H1 (cell line): ENCODE results near the gene IL24. TPM values are rescaled to one million over a fixed set of nuclear protein-coding genes. Genes with fewer than 3 reads are reported as not detected.

Experiments
- CTCF ChIA-PET: fragments of 300-600 bp; sonication (Branson Sonifier 250); formaldehyde crosslinking; loops from one replicate; lab custom pipeline; 2021; ENCODE audit not compliant: partially characterized antibody; lab: Charles Lee
- POLR2A ChIA-PET: fragments of 300-600 bp; sonication (Branson Sonifier 250); formaldehyde crosslinking; loops from one replicate; lab custom pipeline; 2021; ENCODE audit warnings: inconsistent platforms; ENCODE audit not compliant: partially characterized antibody; lab: Charles Lee
- DNase-seq, 2 experiments: peaks; one replicate each; pipeline versions ENCODE4 v3.0.0 to v3.0.0-alpha.2; 2010 to 2022; ENCODE audit warnings: low spot score in 2 of 2, low read depth in 1 of 2, mixed read lengths in 1 of 2
- FAIRE-seq: peaks from 2 replicates; lab custom pipeline; 2011; peaks lifted over from hg19 to GRCh38; lab: Jason Lieb, UNC
- H2AFZ ChIP-seq: 2 replicates; pipeline ENCODE4 v1.8.1; 2012; ENCODE audit warnings: low read length, inconsistent platforms
- H2AK5ac ChIP-seq: 2 replicates; pipeline ENCODE4 v1.6.1; 2013; ENCODE audit warnings: low read depth, low read length
- H2BK120ac ChIP-seq: replicated peaks from 2 replicates; pipeline ENCODE3; 2013; ENCODE audit warnings: low read depth, low read length, inconsistent platforms
- H2BK12ac ChIP-seq: 2 replicates; pipeline ENCODE4 v1.6.1; 2013; ENCODE audit warnings: low read depth, low read length
- H2BK15ac ChIP-seq: 2 replicates; pipeline ENCODE4 v1.6.1; 2013; ENCODE audit warnings: low read length
- H2BK20ac ChIP-seq: 2 replicates; pipeline ENCODE4 v1.6.1; 2013; ENCODE audit warnings: low read length
- H2BK5ac ChIP-seq: 2 replicates; pipeline ENCODE4 v1.6.1; 2013; ENCODE audit warnings: low read depth, low read length
- H3K14ac ChIP-seq: 2 replicates; pipeline ENCODE4 v1.6.1; 2013; ENCODE audit warnings: inconsistent platforms; ENCODE audit not compliant: insufficient read length
- H3K18ac ChIP-seq: 2 replicates; pipeline ENCODE4 v1.6.1; 2013; ENCODE audit warnings: low read length; ENCODE audit errors: extremely low read depth
- H3K23ac ChIP-seq: 2 replicates; pipeline ENCODE4 v1.6.1; 2013; ENCODE audit warnings: inconsistent platforms; ENCODE audit not compliant: insufficient read length
- H3K23me2 ChIP-seq: 2 replicates; pipeline ENCODE4 v1.6.1; 2013; ENCODE audit warnings: low read depth, low read length
- H3K27ac ChIP-seq: 2 replicates; pipeline ENCODE4 v1.6.1; 2011; ENCODE audit warnings: low read depth, low read length, inconsistent platforms
- H3K27me3 ChIP-seq, 4 experiments: replicated peaks in 1 of 4; 1 replicate in 1 of 4; 2 replicates in 3 of 4; pipeline versions ENCODE4 v1.6.1 to v1.8.1; 2011 to 2013; ENCODE audit warnings: low read length in 3 of 4, mild to moderate bottlenecking in 3 of 4, inconsistent platforms in 2 of 4, mixed read lengths in 2 of 4, moderate library complexity in 1 of 4; ENCODE audit not compliant: control insufficient read depth in 3 of 4, insufficient read depth in 3 of 4; ENCODE audit errors: extremely low read depth in 1 of 4
- H3K36me3 ChIP-seq, 4 experiments: 2 replicates each; pipeline versions ENCODE4 v1.6.1 to v1.8.1; 2011 to 2013; ENCODE audit warnings: mild to moderate bottlenecking in 4 of 4, low read length in 3 of 4, moderate library complexity in 2 of 4, control low read depth in 1 of 4, inconsistent platforms in 1 of 4; ENCODE audit not compliant: insufficient read depth in 4 of 4, control insufficient read depth in 2 of 4
- H3K4ac ChIP-seq: replicated peaks from 2 replicates; pipeline ENCODE3; 2013; ENCODE audit warnings: low read length, low read depth, mixed read lengths, inconsistent platforms; ENCODE audit not compliant: insufficient read length
- H3K4me1 ChIP-seq, 4 experiments: replicated peaks in 1 of 4; 1 replicate in 1 of 4; 2 replicates in 3 of 4; pipeline versions ENCODE4 v1.6.1 to v1.8.1; 2011 to 2013; ENCODE audit warnings: low read length in 3 of 4, inconsistent platforms in 2 of 4, mixed read lengths in 1 of 4; ENCODE audit not compliant: insufficient read depth in 4 of 4, control insufficient read depth in 3 of 4
- H3K4me2 ChIP-seq, 2 experiments: 2 replicates each; pipeline versions ENCODE4 v1.6.1 to v1.8.1; 2011 to 2013; ENCODE audit warnings: low read depth in 2 of 2, low read length in 2 of 2, control low read depth in 1 of 2, inconsistent platforms in 1 of 2, mild to moderate bottlenecking in 1 of 2; ENCODE audit not compliant: insufficient read depth in 1 of 2
- H3K4me3 ChIP-seq, 4 experiments: fragments of 200-600, 300-600 bp in 1 of 4; sonication (generic), shearing (Covaris generic), sonication (Bioruptor Twin) in 1 of 4; 2 replicates each; pipeline versions ENCODE4 v1.5.1 to v1.8.1; 2011 to 2016; ENCODE audit warnings: low read length in 4 of 4, low read depth in 3 of 4, control low read depth in 2 of 4, inconsistent platforms in 2 of 4, mild to moderate bottlenecking in 2 of 4, mixed read lengths in 1 of 4, moderate library complexity in 1 of 4; ENCODE audit not compliant: insufficient read depth in 2 of 4; ENCODE audit errors: extremely low read depth in 1 of 4
- H3K56ac ChIP-seq: replicated peaks from 2 replicates; pipeline ENCODE3; 2013; ENCODE audit warnings: low read depth, mild to moderate bottlenecking, mixed read lengths, low read length, inconsistent platforms; ENCODE audit not compliant: insufficient read length
- H3K79me1 ChIP-seq: 2 replicates; pipeline ENCODE4 v1.6.1; 2013; ENCODE audit warnings: low read depth, low read length, control low read depth
- H3K79me2 ChIP-seq, 2 experiments: 2 replicates each; pipeline versions ENCODE4 v1.6.1 to v1.8.1; 2012 to 2013; ENCODE audit warnings: low read length in 2 of 2, mild to moderate bottlenecking in 2 of 2, inconsistent platforms in 1 of 2; ENCODE audit not compliant: insufficient read depth in 2 of 2, control insufficient read depth in 1 of 2
- H3K9ac ChIP-seq, 4 experiments: replicated peaks in 1 of 4; 1 replicate in 1 of 4; 2 replicates in 3 of 4; pipeline versions ENCODE4 v1.6.1 to v1.8.1; 2011 to 2013; ENCODE audit warnings: low read depth in 3 of 4, low read length in 3 of 4, control low read depth in 2 of 4, mild to moderate bottlenecking in 2 of 4, moderate library complexity in 2 of 4, inconsistent platforms in 1 of 4; ENCODE audit errors: extremely low read depth in 1 of 4
- H3K9me3 ChIP-seq, 2 experiments: 2 replicates each; pipeline versions ENCODE4 v1.6.1 to v1.8.1; 2012 to 2013; ENCODE audit warnings: mild to moderate bottlenecking in 2 of 2, moderate library complexity in 2 of 2, control low read depth in 1 of 2, inconsistent platforms in 1 of 2, low read depth in 1 of 2, low read length in 1 of 2, mixed read lengths in 1 of 2; ENCODE audit not compliant: insufficient read depth in 2 of 2
- H4K20me1 ChIP-seq, 2 experiments: replicated peaks in 1 of 2; 2 replicates each; pipeline versions ENCODE3 to v1.8.1; 2011 to 2013; ENCODE audit warnings: inconsistent platforms in 2 of 2, low read length in 2 of 2, mild to moderate bottlenecking in 1 of 2; ENCODE audit not compliant: insufficient read depth in 2 of 2, control insufficient read depth in 1 of 2
- H4K5ac ChIP-seq: 2 replicates; pipeline ENCODE4 v1.6.1; 2013; ENCODE audit warnings: low read length, low read depth, mixed read lengths, inconsistent platforms; ENCODE audit not compliant: insufficient read length
- H4K8ac ChIP-seq: 2 replicates; pipeline ENCODE4 v1.8.0; 2013; ENCODE audit warnings: mild to moderate bottlenecking, moderate library complexity, low read length, inconsistent platforms; ENCODE audit not compliant: insufficient read depth; ENCODE audit errors: extremely low read depth
- H4K91ac ChIP-seq: replicated peaks from 2 replicates; pipeline ENCODE3; 2013; ENCODE audit warnings: low read length, mixed read lengths, inconsistent platforms; ENCODE audit not compliant: insufficient read length
- BACH1 ChIP-seq: IDR thresholded peaks from 2 replicates; pipeline ENCODE4 v1.6.1; 2012; ENCODE audit warnings: low read length, improper control_type of control experiment
- CBX5 ChIP-seq: fragments of 300-800, 300-1000 bp; sonication (generic); IDR thresholded peaks from 2 replicates; pipeline ENCODE4 v1.7.1; 2016; ENCODE audit warnings: antibody characterized with exemption, low read length, low read depth
- CHD2 ChIP-seq: IDR thresholded peaks from 2 replicates; pipeline ENCODE4 v1.6.1; 2012; ENCODE audit warnings: low read length, improper control_type of control experiment
- JUN ChIP-seq: IDR thresholded peaks from 2 replicates; pipeline ENCODE4 v1.6.1; 2011; ENCODE audit warnings: low read depth, mild to moderate bottlenecking, improper control_type of control experiment, low read length
- KDM1A ChIP-seq: fragments of 200-600, 300-600 bp; sonication (generic); IDR thresholded peaks from 2 replicates; pipeline ENCODE4 v1.7.1; 2016; ENCODE audit warnings: mild to moderate bottlenecking, low read length, borderline replicate concordance
- NANOG ChIP-seq: IDR thresholded peaks from 2 replicates; pipeline ENCODE4 v1.6.1; 2011; ENCODE audit warnings: low read length, low read depth, mild to moderate bottlenecking, inconsistent platforms; ENCODE audit not compliant: insufficient read depth, poor library complexity, severe bottlenecking
- PHF8 ChIP-seq: fragments of 200-600 bp; sonication (generic); conservative IDR thresholded peaks from 2 replicates; pipeline ENCODE4 v1.7.1; 2012; ENCODE audit warnings: low read depth, mild to moderate bottlenecking, inconsistent platforms, low read length, moderate library complexity
- RBBP5 ChIP-seq: IDR thresholded peaks from 2 replicates; pipeline ENCODE4 v1.7.1; 2012; ENCODE audit warnings: low read depth, mild to moderate bottlenecking, inconsistent platforms, low read length, moderate library complexity, borderline replicate concordance
- SIX5 ChIP-seq: IDR thresholded peaks from 2 replicates; pipeline ENCODE4 v1.6.1; 2011; ENCODE audit warnings: mild to moderate bottlenecking, low read depth, low read length
- SRF ChIP-seq: IDR thresholded peaks from 2 replicates; pipeline ENCODE4 v1.6.1; 2011; ENCODE audit warnings: mild to moderate bottlenecking, low read depth, low read length, moderate library complexity
- YY1 ChIP-seq: IDR thresholded peaks from 2 replicates; pipeline ENCODE4 v1.6.1; 2011; ENCODE audit warnings: low read depth, mild to moderate bottlenecking, low read length
- WGBS, 2 experiments: shearing (Covaris generic) in 1 of 2; methylation state at CpG; one replicate each; pipeline versions ENCODE4 v1.1.6 to v1.1.7; 2013 to 2015; ENCODE audit warnings: low lambda C conversion rate in 2 of 2, mixed read lengths in 2 of 2, inconsistent platforms in 1 of 2, low coverage in 1 of 2, missing lambda C conversion rate in 1 of 2; ENCODE audit not compliant: insufficient replicate concordance in 2 of 2, insufficient coverage in 1 of 2, insufficient read length in 1 of 2; ENCODE audit errors: extremely low coverage in 1 of 2, missing lambda C conversion rate in 1 of 2; 5-methylcytosine and 5-hydroxymethylcytosine counted together
- polyA plus RNA-seq, 7 experiments: library from polyadenylated mRNA; depleted of rRNA in 3 of 7; stranded (reverse) in 5 of 7; unstranded in 2 of 7; fragments of >200 nt in 5 of 7; fragments of 200-250 nt in 2 of 7; gene quantifications; 1 replicate in 5 of 7; 2 replicates in 1 of 7; 4 replicates in 1 of 7; pipeline versions ENCODE4 v1.2.1 to v1.2.3, GENCODE V29; 2011 to 2013; ENCODE audit warnings: missing spikeins in 2 of 7, mixed read lengths in 2 of 7
- total RNA-seq: library from RNA; stranded (reverse); fragmentation: NEBNext Ultra II Directional; extraction: Animal tissue kit (Norgen Biotek cat#: 25700); gene quantifications from 2 replicates; pipeline ENCODE4 v1.2.1, GENCODE V29; 2021
- TF ChIP-seq, protein P1 (sequence below): IDR thresholded peaks from 2 replicates; pipeline ENCODE4 v1.6.1; 2012; ENCODE audit warnings: low read length, inconsistent platforms
- TF ChIP-seq, protein P2 (sequence below): IDR thresholded peaks from 2 replicates; pipeline ENCODE4 v1.6.1; 2011; ENCODE audit warnings: low read depth, mild to moderate bottlenecking, low read length; ENCODE audit not compliant: insufficient read depth

The IL24 gene
- total and polyA plus RNA-seq, 2 of the 8 experiments (the other 6 are each of a cell fraction or from before 2014, with no cell fraction given), result not detected

DNA sequence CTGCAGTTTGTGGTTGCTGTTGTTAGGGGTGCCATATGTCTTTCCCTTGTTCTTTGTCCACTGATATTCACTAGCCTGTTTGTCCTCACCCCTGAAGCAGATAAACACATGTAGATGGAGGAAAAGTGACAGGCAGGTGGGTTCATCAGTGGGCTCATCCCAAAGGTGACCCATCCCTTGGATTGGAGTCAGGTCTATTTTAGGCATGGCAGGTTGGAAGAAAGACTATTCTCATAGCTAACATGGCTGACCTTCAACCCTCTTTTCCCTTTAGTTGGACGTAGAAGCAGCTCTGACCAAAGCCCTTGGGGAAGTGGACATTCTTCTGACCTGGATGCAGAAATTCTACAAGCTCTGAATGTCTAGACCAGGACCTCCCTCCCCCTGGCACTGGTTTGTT is 5.5 kb downstream of the IL24 start:
- DNase-seq, result no peak
- no peak overlapping the region for H3K23ac ChIP-seq
- H3K56ac ChIP-seq, result no peak overlapping the region
- no peak overlapping the region for H3K18ac ChIP-seq
- H2BK120ac ChIP-seq, result no peak overlapping the region
- H3K4me1 ChIP-seq, result peaks cover 0 to 3% (median 1%) of the 10 kb centered on the region in 4 experiments; a peak in 4 of 7 replicates
- H2BK12ac ChIP-seq, result no peak overlapping the region
- H3K4me2 ChIP-seq, result no peak overlapping the region
- H3K4me3 ChIP-seq, result no peak overlapping the region
- H4K20me1 ChIP-seq, result no peaks in the 10 kb centered on the region
- H4K5ac ChIP-seq, result no peak overlapping the region
- H3K79me2 ChIP-seq, result no peaks in the 10 kb centered on the region
- H2AFZ ChIP-seq, result no peak overlapping the region
- no peak overlapping the region for H2BK15ac ChIP-seq
- H2BK5ac ChIP-seq, result no peak overlapping the region
- H3K79me1 ChIP-seq, result no peaks in the 10 kb centered on the region
- FAIRE-seq, result no peak
- no peak overlapping the region for H4K91ac ChIP-seq
- no peak overlapping the region for H3K9ac ChIP-seq
- H3K27ac ChIP-seq, result no peak overlapping the region
- H2BK20ac ChIP-seq, result no peak overlapping the region
- ChIA-PET POLR2A (no interaction called here), CTCF (interaction anchor here (0.8 to 1.6 kb wide), 4 partner anchors 10 to 31 kb away, joined by 3 to 5 read pairs (median 4); no protein-coding TSS in a partner anchor)
- H3K27me3 ChIP-seq, result peaks cover 1 to 7% (median 4%) of the 10 kb centered on the region in 4 experiments
- H3K23me2 ChIP-seq, result no peaks in the 10 kb centered on the region
- H3K14ac ChIP-seq, result no peak overlapping the region
- H3K9me3 ChIP-seq, result no peaks in the 10 kb centered on the region
- TF ChIP-seq SRF (no peak), YY1 (no peak), JUN (no peak), BACH1 (no peak), KDM1A (no peak), NANOG (no peak), RBBP5 (no peak), SIX5 (no peak), CHD2 (no peak), CBX5 (no peak), PHF8 (no peak)
- TF ChIP-seq, protein P1, sequence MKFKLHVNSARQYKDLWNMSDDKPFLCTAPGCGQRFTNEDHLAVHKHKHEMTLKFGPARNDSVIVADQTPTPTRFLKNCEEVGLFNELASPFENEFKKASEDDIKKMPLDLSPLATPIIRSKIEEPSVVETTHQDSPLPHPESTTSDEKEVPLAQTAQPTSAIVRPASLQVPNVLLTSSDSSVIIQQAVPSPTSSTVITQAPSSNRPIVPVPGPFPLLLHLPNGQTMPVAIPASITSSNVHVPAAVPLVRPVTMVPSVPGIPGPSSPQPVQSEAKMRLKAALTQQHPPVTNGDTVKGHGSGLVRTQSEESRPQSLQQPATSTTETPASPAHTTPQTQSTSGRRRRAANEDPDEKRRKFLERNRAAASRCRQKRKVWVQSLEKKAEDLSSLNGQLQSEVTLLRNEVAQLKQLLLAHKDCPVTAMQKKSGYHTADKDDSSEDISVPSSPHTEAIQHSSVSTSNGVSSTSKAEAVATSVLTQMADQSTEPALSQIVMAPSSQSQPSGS, result no peak
- TF ChIP-seq, protein P2, sequence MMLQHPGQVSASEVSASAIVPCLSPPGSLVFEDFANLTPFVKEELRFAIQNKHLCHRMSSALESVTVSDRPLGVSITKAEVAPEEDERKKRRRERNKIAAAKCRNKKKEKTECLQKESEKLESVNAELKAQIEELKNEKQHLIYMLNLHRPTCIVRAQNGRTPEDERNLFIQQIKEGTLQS, result no peak
- 77% methylated on average over 1 of the region's 1 CpG; no CpG with 5 or more reads in 1 of the 2 experiments for WGBS, 2 experiments
- H3K4ac ChIP-seq, result no peak overlapping the region
- no peaks in the 10 kb centered on the region for H3K36me3 ChIP-seq
- H2AK5ac ChIP-seq, result no peak overlapping the region
- no peak overlapping the region for H4K8ac ChIP-seq
